NCI-H446 treated with DMSO at 0.1 percent for 48 hours (cell line): ENCODE measurements around the gene CEP290.
A peak's percentile ranks its signal among the peaks of the same experiment; 100 is the strongest.
"Not testable (repeated sequence)": the region's sequence is repeated elsewhere in the genome, so short reads cannot be mapped to it uniquely, and the experiment has no call there.

ENCODE experiments used
- DNase-seq: peaks from one replicate; lab custom pipeline; 2025; lab: John Stamatoyannopoulos, UW

Gene CEP290

DNA sequence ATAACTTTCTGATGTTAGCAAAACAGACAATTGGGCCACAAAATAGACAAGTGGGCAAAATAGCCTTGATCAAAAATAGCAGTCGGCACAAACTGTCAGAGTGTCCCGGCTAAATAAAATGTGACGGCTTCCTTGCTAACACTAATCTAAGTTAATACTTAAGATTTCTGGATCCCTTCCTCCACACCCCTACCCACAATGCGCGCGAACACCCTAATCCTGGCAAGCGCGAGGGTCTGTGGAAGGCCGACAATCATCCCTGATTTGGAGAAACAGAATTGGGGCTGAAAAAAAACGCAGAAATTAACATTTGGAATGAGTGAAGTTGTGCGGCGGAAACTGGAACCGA lies 489 bp downstream of the CEP290 start:
- no peak for DNase-seq

DNA sequence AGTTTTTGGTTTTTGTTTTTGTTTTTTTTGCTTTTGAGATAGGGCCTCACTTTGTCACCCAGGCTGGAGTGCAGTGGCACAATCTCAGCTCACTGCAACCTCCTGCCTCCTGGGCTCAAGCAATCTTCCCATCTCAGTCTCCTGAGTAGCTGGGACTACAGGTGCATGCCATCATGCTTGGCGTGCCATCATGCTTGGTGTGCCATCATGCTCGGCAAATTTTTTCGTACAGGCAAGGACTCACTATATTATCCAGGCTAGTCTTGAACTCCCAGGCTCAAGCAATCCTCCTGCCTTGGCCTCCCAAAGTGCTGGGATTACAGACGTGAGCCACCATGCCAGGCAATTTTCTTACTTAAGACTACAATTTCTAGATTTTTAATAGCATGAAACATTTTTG lies 2.2 kb downstream of the CEP290 start:
- not testable (repeated sequence) for DNase-seq

DNA sequence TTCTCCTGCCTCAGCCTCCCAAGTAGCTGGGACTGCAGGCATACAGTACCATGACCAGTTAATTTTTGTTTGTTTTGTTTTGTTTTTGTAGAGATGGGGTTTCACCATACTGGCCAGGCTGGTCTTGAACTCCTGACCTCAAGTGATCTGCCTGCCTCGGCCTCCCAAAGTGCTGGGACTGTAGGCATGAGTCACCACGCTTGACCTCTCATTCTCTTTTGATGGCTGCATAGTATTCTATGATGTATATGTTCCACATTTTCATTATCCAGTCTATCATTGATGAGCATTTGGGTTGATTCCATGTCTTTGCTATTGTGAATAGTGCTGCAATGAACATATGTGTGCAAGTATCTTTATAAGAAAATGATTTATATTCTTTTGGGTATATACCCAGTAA lies 8.7 kb downstream of the CEP290 start:
- not testable (repeated sequence) for DNase-seq

DNA sequence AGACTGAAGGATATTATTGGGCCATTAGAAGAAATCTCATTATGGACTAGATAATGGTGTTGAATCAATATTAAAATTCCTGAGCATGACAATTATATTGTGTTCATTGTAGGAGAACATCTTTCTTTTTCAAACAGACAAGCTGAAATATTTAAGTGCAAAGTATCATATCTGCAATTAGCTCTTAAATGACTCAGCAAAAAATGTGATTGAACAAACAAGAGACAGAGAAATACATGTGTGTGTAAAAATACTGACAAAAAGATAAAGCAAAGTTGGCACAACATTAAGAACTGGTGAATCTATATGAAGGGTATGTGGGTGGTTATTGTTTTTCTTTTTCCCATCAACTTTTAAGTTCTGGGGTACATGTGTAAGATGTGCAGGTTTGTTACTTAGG lies 9.5 kb downstream of the CEP290 start:
- no peak for DNase-seq

DNA sequence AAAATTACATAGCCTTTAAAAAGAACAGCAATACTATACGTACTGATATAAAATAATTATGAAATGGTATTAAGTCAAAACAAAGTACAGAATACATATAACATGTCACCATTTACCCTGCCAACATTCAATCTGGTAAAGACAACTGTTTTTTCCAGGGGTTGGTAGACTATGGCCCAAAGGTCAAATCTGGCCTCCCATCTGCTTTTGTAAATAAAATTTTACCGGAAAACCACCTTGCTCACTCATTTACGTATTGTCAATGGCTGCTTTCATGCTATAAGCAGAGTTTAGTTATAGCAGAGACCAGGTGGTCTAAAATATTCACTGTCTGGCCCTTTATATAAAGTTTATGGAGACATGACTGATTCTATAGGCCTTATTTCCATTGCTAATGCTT lies 14.0 kb downstream of the CEP290 start:
- DNase-seq: no peak

DNA sequence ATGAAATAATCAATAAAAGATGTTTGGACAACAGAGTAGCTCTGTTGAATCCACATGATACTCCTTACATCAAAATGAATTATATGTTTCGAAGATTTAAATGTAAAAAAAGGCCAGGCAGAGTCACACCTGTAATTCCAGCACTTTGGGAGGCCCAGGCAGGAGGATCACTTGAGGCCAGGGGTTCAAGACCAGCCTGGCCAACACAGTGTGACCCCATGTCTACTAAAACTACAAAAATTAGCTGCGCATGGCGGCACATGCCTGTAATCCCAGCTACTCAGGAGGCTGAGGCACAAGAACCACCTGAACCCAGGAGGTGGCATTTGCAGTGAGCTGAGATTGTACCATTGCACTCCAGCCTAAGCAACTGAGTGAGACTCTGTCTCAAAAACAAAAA lies 14.8 kb downstream of the CEP290 start:
- DNase-seq: no peak

DNA sequence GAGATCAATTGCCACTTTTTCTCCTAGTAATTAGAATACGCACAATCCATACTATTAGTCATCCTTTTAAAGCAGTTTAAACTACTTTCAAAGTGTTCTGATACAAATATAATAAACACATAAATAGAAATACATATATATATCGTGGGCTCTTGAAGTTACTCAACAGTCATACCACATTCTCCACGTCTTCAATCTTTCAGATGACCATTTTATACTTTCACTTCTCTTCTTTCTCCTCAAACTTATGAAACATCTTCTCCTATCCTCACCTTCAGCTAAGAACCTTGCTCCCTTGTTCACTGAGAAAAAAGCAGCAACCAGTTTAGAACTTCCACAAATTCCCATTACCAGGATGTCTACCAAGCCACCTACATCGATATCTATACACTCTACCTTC lies 19.2 kb downstream of the CEP290 start:
- no peak for DNase-seq

DNA sequence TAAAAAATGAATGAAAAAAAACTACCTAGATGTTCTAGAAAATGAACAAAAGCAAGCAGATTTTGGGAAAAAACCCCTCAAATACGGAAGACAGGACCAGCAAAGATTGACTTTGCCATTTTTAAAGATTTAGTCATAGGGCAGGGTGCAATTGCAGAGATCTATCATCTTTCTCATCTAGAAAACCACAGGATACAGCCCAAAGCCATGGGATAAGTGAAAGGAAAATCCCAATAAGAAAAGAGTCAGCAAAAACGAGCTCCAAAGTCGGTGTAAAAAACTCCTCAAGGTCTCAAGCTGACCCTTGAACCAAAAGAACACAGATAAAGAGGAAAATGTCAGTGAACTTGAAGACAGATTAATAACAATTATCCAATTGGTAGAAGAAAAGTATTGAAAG lies 28.0 kb downstream of the CEP290 start:
- no peak for DNase-seq

DNA sequence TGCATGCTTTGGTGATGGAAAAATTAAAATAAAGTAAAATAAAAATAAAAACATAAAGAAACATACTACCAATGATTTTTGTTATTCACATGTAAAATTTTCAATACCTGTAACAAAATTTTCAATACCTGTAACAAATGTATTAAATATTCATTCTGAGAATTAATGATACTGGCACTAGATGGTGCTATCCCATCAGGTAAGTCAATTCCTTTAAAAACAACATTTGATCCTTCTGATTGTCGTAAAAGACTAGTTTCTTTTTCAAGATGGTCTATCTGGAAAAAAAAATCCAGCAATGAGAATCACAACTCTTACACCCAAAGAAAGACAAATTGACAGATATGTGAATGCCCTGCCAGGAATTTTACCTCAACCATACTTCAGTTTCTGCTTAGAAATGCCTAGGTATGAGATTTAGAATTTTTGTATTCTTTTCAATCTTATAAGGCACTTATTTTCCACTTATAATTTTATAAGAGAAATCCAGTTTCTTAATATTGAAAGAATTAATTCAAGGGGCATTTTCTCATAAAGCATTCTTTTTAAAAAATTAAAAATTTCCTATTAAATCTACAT lies 30.7 kb downstream of the CEP290 start:
- DNase-seq: no peak

DNA sequence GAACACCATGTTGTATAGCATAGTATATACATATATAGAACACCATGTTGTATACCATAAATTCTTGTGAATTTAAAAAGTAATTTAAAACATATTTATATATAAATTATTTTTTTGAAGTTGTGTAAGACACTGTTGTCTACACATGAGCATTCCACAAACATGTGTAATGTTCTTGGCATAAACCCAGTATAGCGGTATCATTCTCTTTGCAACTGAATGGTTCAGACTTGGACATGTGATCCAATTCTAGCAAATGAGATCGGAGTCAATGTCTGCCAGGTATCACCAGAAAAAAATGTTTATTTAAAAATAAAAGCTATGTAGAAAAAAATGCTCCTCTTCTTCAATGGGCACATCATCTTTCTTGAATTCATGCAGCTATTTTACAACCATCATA lies 33.9 kb downstream of the CEP290 start:
- no peak for DNase-seq

DNA sequence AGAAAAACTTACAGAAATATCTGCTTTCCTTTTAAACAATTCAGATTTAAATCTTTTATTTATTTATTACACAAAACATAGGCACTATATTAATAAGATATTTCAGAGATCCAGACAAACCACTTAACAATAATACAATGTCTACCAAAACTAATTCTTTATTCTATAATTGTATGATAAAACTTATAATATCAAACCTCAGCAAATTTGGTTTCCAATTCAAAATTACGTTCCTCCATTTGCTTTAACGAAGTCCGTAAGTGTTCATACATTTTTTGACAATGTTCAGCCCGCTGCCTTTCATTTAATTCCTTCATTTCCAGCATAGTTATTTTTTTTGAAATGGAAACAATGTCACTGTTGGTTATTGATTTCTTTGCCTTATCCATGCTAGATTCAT lies 48.3 kb downstream of the CEP290 start:
- no peak for DNase-seq

DNA sequence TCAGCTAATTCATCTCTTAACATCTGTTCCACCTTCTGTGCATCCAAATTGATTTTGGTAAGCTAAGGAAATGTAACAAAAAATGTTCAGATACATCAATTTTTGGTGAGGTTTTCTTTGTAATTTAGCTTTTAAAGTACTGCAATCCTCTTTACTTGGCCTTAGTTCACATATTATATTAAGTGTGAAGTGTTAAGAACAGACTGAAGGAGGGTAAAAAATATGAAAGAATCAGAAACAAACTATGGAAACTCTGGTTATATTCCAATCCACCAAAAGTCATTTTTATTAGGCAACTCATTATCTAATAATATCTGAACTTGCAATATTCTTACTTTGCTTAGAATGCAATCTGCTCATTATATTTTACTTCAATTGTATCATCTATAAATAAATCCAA lies 49.1 kb downstream of the CEP290 start:
- no peak for DNase-seq

DNA sequence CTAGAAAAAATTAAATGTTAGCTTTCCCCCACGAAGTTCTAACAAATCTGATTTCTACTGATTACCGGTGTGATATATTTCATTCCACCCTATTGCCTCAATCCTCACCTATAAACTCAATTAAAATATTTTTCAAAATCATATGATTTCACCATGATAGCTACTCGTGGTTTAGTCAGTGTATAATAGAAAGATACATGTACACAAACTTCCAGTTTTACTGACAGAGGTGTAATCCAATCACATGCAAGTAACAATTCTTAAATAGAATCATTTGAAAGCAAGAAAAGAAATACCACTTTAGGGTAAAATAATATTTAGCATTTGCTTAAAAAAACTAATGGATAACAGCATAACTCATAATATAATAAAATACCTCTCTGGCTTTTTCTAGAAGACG lies 57.7 kb downstream of the CEP290 start:
- no peak for DNase-seq

DNA sequence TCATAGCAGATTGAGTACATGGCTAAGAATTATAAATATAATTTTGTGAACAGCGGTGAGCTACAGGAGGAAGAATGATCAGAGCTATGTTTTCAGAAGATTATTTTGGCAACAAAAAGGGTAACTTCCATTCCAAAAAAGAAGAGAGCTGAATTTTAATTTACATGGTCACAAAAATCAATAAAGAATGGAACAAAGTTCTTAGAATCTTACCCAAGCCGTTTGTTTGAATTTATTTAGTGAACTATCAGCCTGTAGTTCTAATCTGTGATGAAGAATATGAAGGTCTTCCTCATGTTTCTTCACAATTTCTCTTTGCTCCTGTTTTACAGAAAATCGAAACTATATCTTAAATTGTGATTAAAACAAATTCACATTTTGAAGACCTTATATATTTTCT lies 58.3 kb downstream of the CEP290 start:
- no peak for DNase-seq

DNA sequence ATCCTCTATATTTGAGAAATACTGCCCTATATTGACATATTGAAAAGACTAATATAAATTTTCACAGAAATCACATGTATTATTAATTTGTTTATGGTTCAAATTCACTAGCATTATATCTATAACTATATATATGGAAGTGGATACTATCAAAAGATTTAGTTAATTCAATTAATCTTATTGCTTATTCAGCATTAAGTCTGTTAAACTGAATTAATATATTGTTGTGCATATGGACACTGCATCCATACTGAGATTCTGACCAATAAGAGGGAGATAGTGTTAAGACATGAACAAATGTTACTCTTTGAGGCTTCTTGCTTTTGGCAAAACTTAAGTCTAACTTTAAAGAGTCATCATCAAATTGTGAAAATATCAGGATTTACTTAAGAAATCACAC lies 60.6 kb downstream of the CEP290 start:
- no peak for DNase-seq

DNA sequence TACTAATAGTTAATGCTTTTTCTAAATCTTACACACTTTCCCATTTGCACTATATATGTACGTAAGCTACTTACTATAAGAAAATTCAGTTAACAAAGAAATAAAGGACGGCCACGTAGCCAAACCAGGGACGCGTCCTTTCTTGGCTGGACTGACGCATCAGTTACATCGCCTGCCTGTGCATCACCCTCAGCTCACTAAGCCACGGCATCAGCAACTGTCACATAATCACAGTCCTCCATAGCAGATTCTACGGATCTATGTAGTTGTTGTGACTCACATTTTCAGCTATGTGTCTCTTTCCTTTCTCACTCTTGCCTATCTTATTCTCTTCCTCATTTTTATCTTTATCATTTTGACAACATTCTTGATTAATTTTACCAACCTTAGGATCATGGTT lies 74.6 kb downstream of the CEP290 start:
- no peak for DNase-seq

DNA sequence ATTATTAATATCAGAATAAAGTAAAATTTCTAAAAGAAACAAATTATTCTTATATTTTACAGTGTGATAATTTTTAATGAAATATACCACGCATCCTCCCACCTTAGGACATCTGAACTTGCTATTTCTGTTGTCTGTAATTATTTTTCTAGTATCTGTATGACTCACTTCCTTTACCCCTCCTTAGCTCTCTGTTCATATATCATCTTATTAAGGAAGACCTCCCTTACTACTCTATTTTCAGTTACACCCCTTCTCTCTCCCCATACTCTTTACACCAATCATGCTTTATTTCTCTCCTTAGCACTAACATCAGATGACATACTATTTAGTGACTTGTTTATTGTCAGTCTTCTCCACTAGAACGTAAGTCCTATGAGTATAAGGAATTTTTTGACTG lies 78.5 kb downstream of the CEP290 start:
- DNase-seq: no peak

DNA sequence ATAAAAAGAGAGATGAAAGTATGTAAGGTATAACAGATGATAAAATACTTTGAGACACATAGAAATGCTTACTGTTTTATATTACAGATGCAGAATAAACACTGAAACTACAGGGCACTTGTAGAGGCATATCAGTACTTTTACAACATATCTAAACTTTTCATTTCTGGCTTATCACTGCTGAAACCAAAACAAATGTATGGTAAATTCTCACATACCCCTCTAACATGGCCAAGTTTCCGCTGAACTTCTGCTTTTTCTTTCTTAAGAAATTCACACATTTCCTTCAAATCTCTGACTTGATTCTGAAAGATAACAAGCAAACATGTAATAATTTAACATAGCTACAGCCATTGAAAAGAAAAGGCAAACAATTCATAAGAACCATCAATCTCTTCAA lies 79.4 kb downstream of the CEP290 start:
- DNase-seq: no peak

DNA sequence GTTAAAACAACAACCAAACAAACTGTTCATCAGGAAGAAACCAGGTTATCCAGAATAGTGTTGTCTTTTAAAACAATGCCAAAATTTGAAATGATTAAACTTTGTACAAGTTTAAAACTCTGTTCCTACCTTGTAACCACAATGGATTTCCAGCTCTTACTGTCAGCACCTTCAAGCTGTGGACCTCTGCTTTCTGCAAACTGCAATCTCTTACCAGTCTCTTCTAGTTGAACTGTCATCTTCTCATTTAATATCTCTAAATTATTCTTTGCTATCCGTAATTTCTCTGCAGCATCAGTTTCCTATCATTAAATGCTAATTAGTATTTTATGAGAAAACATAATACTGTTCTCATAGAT lies 83.2 kb downstream of the CEP290 start:
- DNase-seq: no peak

DNA sequence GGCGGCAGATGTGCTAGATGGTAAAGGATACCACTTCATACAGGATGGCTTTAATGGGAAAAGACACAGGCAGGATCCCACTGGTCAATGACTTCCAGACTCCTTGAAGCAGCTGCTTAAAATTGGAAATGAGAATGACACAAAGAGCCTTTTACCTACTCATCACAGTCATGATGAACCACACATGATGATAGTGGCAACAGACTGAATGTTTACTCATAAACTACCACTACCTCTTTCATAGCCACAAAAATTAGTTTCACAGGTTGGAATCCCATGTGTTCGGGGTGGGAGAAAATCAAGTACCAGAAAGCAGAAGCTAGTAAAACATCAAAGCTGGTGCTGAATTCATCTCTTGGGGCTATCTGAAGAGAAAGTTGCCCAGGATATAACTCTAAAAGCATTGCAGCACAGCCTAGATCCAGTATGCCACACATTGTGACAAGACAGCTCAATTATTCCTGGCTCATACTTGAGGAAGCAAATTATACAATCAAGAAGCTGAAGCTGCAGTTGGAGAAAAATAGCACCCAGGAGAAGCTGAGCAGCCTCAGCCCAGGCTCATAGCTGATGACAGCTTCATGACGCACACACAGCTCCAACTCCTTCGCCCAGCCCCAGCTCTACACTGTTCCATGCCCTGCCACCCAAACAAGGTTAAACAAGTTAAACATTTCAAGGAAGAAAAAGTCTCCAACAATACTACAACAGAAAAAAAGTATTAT lies 83.7 kb downstream of the CEP290 start:
- no peak for DNase-seq

DNA sequence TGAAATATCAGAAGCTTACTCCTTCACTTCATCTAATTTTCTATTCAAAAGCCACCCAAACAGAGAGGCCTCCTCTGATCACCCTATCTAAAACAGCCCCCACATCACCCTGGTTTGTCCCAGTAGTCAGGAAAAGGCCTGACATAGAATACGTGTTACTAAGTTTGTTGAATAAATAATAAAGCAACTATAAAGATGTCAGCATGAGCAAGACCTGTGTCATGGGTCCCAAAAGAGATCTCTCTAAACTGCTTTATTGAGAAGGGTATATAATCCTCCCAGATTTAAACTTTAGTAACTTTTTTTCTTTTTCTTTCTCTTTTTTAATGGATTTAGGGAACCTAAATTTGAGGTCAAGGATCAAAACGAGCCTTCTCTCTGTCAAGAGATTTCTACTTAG lies 85.3 kb downstream of the CEP290 start:
- no peak for DNase-seq

DNA sequence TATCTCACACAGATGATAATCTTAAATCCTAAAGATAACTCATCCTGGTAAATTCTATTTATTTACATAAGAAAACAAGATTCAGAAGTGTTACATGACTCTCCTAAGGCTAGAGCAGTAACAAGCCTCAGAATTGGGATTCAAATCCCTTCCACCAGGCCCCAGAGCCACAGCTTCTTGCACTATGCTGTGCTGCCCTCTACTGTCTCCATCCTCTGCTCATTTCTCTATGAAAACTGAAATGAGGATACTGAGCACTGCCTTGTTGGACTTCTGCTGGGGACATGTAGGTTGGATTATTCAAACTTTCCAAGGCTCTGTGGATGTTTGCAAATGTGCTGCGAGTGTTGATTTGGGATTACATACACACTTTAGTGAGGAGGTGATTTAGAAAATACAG lies 89.2 kb downstream of the CEP290 start:
- peak; percentile 22 for DNase-seq

DNA sequence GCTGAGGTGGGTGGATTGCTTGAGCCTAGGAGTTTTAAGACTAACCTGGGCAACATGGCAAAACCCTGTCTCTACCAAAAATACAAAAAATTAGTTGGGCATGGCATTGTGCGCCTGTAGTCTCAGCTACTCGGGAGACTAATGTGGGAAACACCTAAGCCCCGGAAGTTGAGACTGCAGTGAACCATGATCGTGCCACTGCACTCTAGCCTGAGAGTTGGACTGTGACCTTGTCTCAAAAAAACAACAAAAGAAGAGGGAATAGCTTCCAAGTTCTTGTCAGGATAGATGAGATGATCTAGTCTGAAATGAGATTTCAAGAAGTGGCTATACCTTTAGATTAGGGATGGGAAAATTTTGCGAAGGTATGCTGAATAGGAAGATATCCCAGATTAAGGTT lies 97.9 kb downstream of the CEP290 start:
- no peak for DNase-seq

DNA sequence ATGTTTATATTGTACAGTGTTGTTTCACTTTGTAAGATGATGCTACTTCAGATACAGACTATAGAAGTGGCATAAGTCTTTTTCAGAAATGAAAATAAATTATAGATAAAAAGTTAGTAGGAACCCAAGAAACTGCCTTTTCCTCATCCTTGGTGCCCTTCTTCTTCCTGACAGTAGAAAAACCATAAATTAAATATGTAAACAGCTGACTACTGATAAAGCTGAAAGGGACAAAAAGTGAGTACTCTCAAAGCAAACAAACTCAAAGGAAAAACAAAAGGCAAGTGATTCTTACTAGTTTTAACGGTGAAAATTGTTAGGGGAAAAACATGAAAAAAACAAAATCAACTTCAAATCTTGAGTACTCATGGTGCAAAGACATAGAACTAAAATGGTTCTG lies 104.1 kb downstream of the CEP290 start:
- DNase-seq: no peak
